Ishikawa (cell line): ENCODE data around the gene SRSF12.

Experiments
- CEBPB ChIP-seq: IDR thresholded peaks from 2 replicates; pipeline ENCODE4 v1.6.1; 2012
- EP300 ChIP-seq: IDR thresholded peaks from 2 replicates; pipeline ENCODE4 v1.6.1; 2012; ENCODE audit warnings: borderline replicate concordance
- FOXM1 ChIP-seq: IDR thresholded peaks from 2 replicates; pipeline ENCODE4 v1.6.1; 2012; ENCODE audit warnings: low read depth, borderline replicate concordance
- NFIC ChIP-seq: IDR thresholded peaks from 2 replicates; pipeline ENCODE4 v1.6.1; 2012
- RAD21 ChIP-seq: IDR thresholded peaks from 2 replicates; pipeline ENCODE4 v1.6.1; 2012; ENCODE audit warnings: low read depth
- TAF1 ChIP-seq: IDR thresholded peaks from 2 replicates; pipeline ENCODE4 v1.6.1; 2012; ENCODE audit warnings: low read depth, mild to moderate bottlenecking
- TCF12 ChIP-seq: IDR thresholded peaks from 2 replicates; pipeline ENCODE4 v1.6.1; 2012; ENCODE audit warnings: low read depth
- TEAD4 ChIP-seq: IDR thresholded peaks from 2 replicates; pipeline ENCODE4 v1.6.1; 2012
- YY1 ChIP-seq: IDR thresholded peaks from 2 replicates; pipeline ENCODE4 v1.6.1; 2012; ENCODE audit warnings: low read depth
- TF ChIP-seq, protein P1 (sequence below): IDR thresholded peaks from 2 replicates; pipeline ENCODE4 v1.6.1; 2012; ENCODE audit warnings: low read depth, mild to moderate bottlenecking
- TF ChIP-seq, protein P2 (sequence below): IDR thresholded peaks from 2 replicates; pipeline ENCODE4 v1.6.1; 2012

DNA sequence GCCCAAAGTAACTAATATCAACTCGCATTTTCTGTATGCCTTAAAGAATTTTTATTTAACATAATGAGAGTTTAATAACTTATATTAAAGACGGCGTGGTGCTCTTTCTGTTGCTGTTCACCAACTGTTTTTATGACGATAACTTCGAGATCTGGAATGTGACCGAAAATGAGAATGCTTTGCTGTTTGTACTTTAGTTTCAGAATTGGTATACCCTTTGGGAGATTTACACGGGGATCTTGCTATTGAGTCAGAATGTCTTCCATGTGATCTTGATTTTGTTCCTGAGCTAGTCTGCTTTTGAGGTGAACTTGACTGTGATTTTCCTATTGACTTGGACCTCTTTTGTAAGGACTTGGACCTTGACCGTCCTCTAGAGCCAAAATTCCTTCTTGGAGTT lies 19.4 kb downstream of the SRSF12 start:
- TF ChIP-seq, protein P1, sequence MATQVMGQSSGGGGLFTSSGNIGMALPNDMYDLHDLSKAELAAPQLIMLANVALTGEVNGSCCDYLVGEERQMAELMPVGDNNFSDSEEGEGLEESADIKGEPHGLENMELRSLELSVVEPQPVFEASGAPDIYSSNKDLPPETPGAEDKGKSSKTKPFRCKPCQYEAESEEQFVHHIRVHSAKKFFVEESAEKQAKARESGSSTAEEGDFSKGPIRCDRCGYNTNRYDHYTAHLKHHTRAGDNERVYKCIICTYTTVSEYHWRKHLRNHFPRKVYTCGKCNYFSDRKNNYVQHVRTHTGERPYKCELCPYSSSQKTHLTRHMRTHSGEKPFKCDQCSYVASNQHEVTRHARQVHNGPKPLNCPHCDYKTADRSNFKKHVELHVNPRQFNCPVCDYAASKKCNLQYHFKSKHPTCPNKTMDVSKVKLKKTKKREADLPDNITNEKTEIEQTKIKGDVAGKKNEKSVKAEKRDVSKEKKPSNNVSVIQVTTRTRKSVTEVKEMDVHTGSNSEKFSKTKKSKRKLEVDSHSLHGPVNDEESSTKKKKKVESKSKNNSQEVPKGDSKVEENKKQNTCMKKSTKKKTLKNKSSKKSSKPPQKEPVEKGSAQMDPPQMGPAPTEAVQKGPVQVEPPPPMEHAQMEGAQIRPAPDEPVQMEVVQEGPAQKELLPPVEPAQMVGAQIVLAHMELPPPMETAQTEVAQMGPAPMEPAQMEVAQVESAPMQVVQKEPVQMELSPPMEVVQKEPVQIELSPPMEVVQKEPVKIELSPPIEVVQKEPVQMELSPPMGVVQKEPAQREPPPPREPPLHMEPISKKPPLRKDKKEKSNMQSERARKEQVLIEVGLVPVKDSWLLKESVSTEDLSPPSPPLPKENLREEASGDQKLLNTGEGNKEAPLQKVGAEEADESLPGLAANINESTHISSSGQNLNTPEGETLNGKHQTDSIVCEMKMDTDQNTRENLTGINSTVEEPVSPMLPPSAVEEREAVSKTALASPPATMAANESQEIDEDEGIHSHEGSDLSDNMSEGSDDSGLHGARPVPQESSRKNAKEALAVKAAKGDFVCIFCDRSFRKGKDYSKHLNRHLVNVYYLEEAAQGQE, result no peak
- no peak for TF ChIP-seq CEBPB
- no peak for TF ChIP-seq NFIC
- no peak for TF ChIP-seq YY1
- TF ChIP-seq EP300, result no peak
- TF ChIP-seq, protein P2, sequence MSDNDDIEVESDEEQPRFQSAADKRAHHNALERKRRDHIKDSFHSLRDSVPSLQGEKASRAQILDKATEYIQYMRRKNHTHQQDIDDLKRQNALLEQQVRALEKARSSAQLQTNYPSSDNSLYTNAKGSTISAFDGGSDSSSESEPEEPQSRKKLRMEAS, result no peak
- TF ChIP-seq FOXM1, result no peak
- TF ChIP-seq TEAD4, result no peak
- no peak for TF ChIP-seq TCF12
- TF ChIP-seq TAF1, result no peak
- no peak for TF ChIP-seq RAD21
